ENCODE measurements around the gene FKBP8. TPM values are rescaled to one million over a fixed set of nuclear protein-coding genes. Genes with fewer than 3 reads are reported as not detected.

The FKBP8 gene
- total RNA-seq, 1 experiment from 2014 or later: 345 TPM

- TF ChIP-seq ZBTB43 (CRISPR knock-in tag; IDR thresholded peaks at IDR 0.05) (no peak), KAT7 (CRISPR knock-in tag; IDR thresholded peaks at IDR 0.05; ENCODE audit: borderline replicate concordance) (no peak), E2F5 (CRISPR knock-in tag; IDR thresholded peaks at IDR 0.05) (no peak), ZNF263 (CRISPR knock-in tag; IDR thresholded peaks at IDR 0.05; ENCODE audit: low read depth) (no peak), ZNF671 (CRISPR knock-in tag; IDR thresholded peaks at IDR 0.05) (no peak), NR1H2 (CRISPR knock-in tag; IDR thresholded peaks at IDR 0.05) (no peak), ZBTB21 (CRISPR knock-in tag; IDR thresholded peaks at IDR 0.05; ENCODE audit: borderline replicate concordance) (no peak), FOXK1 (CRISPR knock-in tag; IDR thresholded peaks at IDR 0.05) (no peak), PRRX2 (CRISPR knock-in tag; IDR thresholded peaks at IDR 0.05) (no peak), PREB (CRISPR knock-in tag; IDR thresholded peaks at IDR 0.05; ENCODE audit: borderline replicate concordance) (no peak), ZNF219 (CRISPR knock-in tag; IDR thresholded peaks at IDR 0.05; ENCODE audit: borderline replicate concordance) (no peak), MLX (CRISPR knock-in tag; IDR thresholded peaks at IDR 0.05) (no peak), NFE2L1 (CRISPR knock-in tag; IDR thresholded peaks at IDR 0.05) (no peak), ZNF423 (CRISPR knock-in tag; IDR thresholded peaks at IDR 0.05) (no peak)
- TF ChIP-seq, protein P1, sequence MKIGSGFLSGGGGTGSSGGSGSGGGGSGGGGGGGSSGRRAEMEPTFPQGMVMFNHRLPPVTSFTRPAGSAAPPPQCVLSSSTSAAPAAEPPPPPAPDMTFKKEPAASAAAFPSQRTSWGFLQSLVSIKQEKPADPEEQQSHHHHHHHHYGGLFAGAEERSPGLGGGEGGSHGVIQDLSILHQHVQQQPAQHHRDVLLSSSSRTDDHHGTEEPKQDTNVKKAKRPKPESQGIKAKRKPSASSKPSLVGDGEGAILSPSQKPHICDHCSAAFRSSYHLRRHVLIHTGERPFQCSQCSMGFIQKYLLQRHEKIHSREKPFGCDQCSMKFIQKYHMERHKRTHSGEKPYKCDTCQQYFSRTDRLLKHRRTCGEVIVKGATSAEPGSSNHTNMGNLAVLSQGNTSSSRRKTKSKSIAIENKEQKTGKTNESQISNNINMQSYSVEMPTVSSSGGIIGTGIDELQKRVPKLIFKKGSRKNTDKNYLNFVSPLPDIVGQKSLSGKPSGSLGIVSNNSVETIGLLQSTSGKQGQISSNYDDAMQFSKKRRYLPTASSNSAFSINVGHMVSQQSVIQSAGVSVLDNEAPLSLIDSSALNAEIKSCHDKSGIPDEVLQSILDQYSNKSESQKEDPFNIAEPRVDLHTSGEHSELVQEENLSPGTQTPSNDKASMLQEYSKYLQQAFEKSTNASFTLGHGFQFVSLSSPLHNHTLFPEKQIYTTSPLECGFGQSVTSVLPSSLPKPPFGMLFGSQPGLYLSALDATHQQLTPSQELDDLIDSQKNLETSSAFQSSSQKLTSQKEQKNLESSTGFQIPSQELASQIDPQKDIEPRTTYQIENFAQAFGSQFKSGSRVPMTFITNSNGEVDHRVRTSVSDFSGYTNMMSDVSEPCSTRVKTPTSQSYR (CRISPR knock-in tag; IDR thresholded peaks at IDR 0.05): no peak
- TF ChIP-seq, protein P2, sequence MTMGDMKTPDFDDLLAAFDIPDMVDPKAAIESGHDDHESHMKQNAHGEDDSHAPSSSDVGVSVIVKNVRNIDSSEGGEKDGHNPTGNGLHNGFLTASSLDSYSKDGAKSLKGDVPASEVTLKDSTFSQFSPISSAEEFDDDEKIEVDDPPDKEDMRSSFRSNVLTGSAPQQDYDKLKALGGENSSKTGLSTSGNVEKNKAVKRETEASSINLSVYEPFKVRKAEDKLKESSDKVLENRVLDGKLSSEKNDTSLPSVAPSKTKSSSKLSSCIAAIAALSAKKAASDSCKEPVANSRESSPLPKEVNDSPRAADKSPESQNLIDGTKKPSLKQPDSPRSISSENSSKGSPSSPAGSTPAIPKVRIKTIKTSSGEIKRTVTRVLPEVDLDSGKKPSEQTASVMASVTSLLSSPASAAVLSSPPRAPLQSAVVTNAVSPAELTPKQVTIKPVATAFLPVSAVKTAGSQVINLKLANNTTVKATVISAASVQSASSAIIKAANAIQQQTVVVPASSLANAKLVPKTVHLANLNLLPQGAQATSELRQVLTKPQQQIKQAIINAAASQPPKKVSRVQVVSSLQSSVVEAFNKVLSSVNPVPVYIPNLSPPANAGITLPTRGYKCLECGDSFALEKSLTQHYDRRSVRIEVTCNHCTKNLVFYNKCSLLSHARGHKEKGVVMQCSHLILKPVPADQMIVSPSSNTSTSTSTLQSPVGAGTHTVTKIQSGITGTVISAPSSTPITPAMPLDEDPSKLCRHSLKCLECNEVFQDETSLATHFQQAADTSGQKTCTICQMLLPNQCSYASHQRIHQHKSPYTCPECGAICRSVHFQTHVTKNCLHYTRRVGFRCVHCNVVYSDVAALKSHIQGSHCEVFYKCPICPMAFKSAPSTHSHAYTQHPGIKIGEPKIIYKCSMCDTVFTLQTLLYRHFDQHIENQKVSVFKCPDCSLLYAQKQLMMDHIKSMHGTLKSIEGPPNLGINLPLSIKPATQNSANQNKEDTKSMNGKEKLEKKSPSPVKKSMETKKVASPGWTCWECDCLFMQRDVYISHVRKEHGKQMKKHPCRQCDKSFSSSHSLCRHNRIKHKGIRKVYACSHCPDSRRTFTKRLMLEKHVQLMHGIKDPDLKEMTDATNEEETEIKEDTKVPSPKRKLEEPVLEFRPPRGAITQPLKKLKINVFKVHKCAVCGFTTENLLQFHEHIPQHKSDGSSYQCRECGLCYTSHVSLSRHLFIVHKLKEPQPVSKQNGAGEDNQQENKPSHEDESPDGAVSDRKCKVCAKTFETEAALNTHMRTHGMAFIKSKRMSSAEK (CRISPR knock-in tag; IDR thresholded peaks at IDR 0.05; ENCODE audit: borderline replicate concordance): no peak
- TF ChIP-seq, protein P3, sequence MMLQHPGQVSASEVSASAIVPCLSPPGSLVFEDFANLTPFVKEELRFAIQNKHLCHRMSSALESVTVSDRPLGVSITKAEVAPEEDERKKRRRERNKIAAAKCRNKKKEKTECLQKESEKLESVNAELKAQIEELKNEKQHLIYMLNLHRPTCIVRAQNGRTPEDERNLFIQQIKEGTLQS (CRISPR knock-in tag; conservative IDR thresholded peaks at IDR 0.05): no peak
- ChIA-PET CTCF (interaction anchor here (0.8 to 3.7 kb wide), 9 partner anchors 9 to 227 kb away, joined by 3 to 31 read pairs (median 6); partner anchors contain the start of gene ELL), POLR2A (no interaction called here)
- H3K27me3 Mint-ChIP-seq (ENCODE audit: low read depth): no peaks in the 10 kb centered on the region
- H3K9me3 Mint-ChIP-seq: no peaks in the 10 kb centered on the region
- ATAC-seq (no peak), DNase-seq (ENCODE audit: low spot score) (no peak)
- 0 out of 2 replicates have a peak overlapping the region, but pooled peaks have one; percentile 27 for H3K27ac Mint-ChIP-seq
- no peaks in the 10 kb centered on the region for H3K36me3 Mint-ChIP-seq
- H3K4me1 Mint-ChIP-seq: peaks cover 23% of the 10 kb centered on the region
- H3K4me3 Mint-ChIP-seq: no peak overlapping the region
Observed at GRCh38 chr19:18483119-18483890, 60.1 kb downstream of the FKBP8 start.

Measured in WTC11 (cell line).